Endothelial cell of umbilical vein (primary cell): Measurements from ENCODE around the gene GAL. TPM values are rescaled to one million over a fixed set of nuclear protein-coding genes. Genes with fewer than 3 reads are reported as not detected.

Experiments used
- BruUV-seq: library from RNA; stranded (reverse); fragments of 400-500 nt; replicated peaks from 2 replicates; lab custom pipeline; 2021; lab: Mats Ljungman, UMichigan
- CTCF ChIA-PET: fragments of 300-600, 350-600 bp; sonication (Branson Sonifier 250); formaldehyde crosslinking; loops from one replicate; lab custom pipeline; 2021; ENCODE audit warnings: antibody characterized with exemption, inconsistent platforms; lab: Charles Lee
- POLR2A ChIA-PET: fragments of 300-600, 350-600 bp; sonication (Branson Sonifier 250); formaldehyde crosslinking; loops from one replicate; lab custom pipeline; 2021; ENCODE audit warnings: antibody characterized with exemption, inconsistent platforms; lab: Charles Lee
- DNase-seq: peaks from one replicate; pipeline ENCODE4 v3.0.0-alpha.2; 2011; ENCODE audit warnings: low read depth, low spot score
- FAIRE-seq: peaks from 2 replicates; lab custom pipeline; 2011; peaks lifted over from hg19 to GRCh38; lab: Jason Lieb, UNC
- H2AFZ ChIP-seq: 2 replicates; pipeline ENCODE4 v1.6.0; 2012; ENCODE audit warnings: low read depth, low read length, control low read depth, inconsistent platforms
- H3K27ac ChIP-seq: 2 replicates; pipeline ENCODE4 v1.5.1; 2011; ENCODE audit warnings: low read depth, mild to moderate bottlenecking, control low read depth, low read length, moderate library complexity; ENCODE audit not compliant: insufficient read depth
- H3K27me3 ChIP-seq, 2 experiments: 2 replicates each; pipeline versions ENCODE4 v1.6.0 to v1.6.1; 2011; ENCODE audit warnings: low read length in 2 of 2, mixed read lengths in 1 of 2; ENCODE audit not compliant: control insufficient read depth in 2 of 2, insufficient read depth in 2 of 2
- H3K36me3 ChIP-seq, 2 experiments: 2 replicates in 1 of 2; 3 replicates in 1 of 2; pipeline ENCODE4 v1.5.1; 2011; ENCODE audit warnings: low read length in 2 of 2, mild to moderate bottlenecking in 1 of 2, moderate library complexity in 1 of 2; ENCODE audit not compliant: control insufficient read depth in 2 of 2, insufficient read depth in 2 of 2; ENCODE audit errors: extremely low read depth in 1 of 2
- H3K4me1 ChIP-seq: 3 replicates; pipeline ENCODE4 v1.5.1; 2011; ENCODE audit warnings: mild to moderate bottlenecking, low read length; ENCODE audit not compliant: control insufficient read depth, insufficient read depth; ENCODE audit errors: extremely low read depth
- H3K4me2 ChIP-seq: 2 replicates; pipeline ENCODE4 v1.6.1; 2011; ENCODE audit warnings: low read length, control low read depth, mixed read lengths; ENCODE audit not compliant: insufficient read depth
- H3K4me3 ChIP-seq, 3 experiments: fragments of 200-600 bp in 1 of 3; sonication (generic), shearing (Covaris generic) in 1 of 3; replicated peaks in 1 of 3; 2 replicates each; pipeline ENCODE4 v1.5.1; 2011 to 2016; ENCODE audit warnings: control low read depth in 3 of 3, low read length in 3 of 3, mild to moderate bottlenecking in 2 of 3, inconsistent platforms in 1 of 3, low read depth in 1 of 3, moderate library complexity in 1 of 3; ENCODE audit not compliant: insufficient read depth in 1 of 3
- H3K79me2 ChIP-seq: 2 replicates; pipeline ENCODE4 v1.6.0; 2012; ENCODE audit warnings: low read length, inconsistent platforms; ENCODE audit not compliant: control insufficient read depth, insufficient read depth
- H3K9ac ChIP-seq: replicated peaks from 2 replicates; pipeline ENCODE3; 2011; ENCODE audit warnings: low read length, control low read depth; ENCODE audit not compliant: insufficient read depth; ENCODE audit errors: extremely low read depth
- H3K9me1 ChIP-seq: replicated peaks from 3 replicates; pipeline ENCODE4 v1.6.0; 2011; ENCODE audit warnings: mild to moderate bottlenecking, low read length; ENCODE audit not compliant: control insufficient read depth, insufficient read depth; ENCODE audit errors: extremely low read depth
- H3K9me3 ChIP-seq: replicated peaks from 2 replicates; pipeline ENCODE4 v1.5.1; 2012; ENCODE audit warnings: low read length, inconsistent platforms; ENCODE audit not compliant: control insufficient read depth, insufficient read depth
- H4K20me1 ChIP-seq: replicated peaks from 2 replicates; pipeline ENCODE3; 2011; ENCODE audit warnings: mild to moderate bottlenecking, low read length; ENCODE audit not compliant: control insufficient read depth, insufficient read depth; ENCODE audit errors: extremely low read depth
- EZH2 ChIP-seq: IDR thresholded peaks from 2 replicates; pipeline ENCODE4 v1.6.1; 2012; ENCODE audit warnings: borderline replicate concordance, low read depth, mild to moderate bottlenecking, moderate library complexity, low read length, inconsistent platforms; ENCODE audit not compliant: severe bottlenecking
- FOS ChIP-seq: IDR thresholded peaks from 2 replicates; pipeline ENCODE4 v1.6.1; 2011; ENCODE audit warnings: mild to moderate bottlenecking, low read length, moderate library complexity, borderline replicate concordance; ENCODE audit not compliant: insufficient read depth
- GATA2 ChIP-seq: IDR thresholded peaks from 2 replicates; pipeline ENCODE4 v1.7.0; 2011; ENCODE audit warnings: low read depth, mild to moderate bottlenecking, moderate library complexity, mixed read lengths, low read length; ENCODE audit not compliant: insufficient read length, insufficient read depth
- JUN ChIP-seq: IDR thresholded peaks from 2 replicates; pipeline ENCODE4 v1.6.1; 2011; ENCODE audit warnings: borderline replicate concordance, low read depth; ENCODE audit not compliant: insufficient read length, insufficient read depth
- MAX ChIP-seq: IDR thresholded peaks from 2 replicates; pipeline ENCODE4 v1.6.1; 2011; ENCODE audit not compliant: insufficient read depth, insufficient read length
- MYC ChIP-seq: IDR thresholded peaks from one replicate; pipeline ENCODE4 v1.6.1; 2011; ENCODE audit warnings: mild to moderate bottlenecking, low read depth, low read length
- POLR2A ChIP-seq: IDR thresholded peaks from 2 replicates; pipeline ENCODE4 v1.6.1; 2012; ENCODE audit warnings: low read depth, mild to moderate bottlenecking, control low read depth, low read length
- POLR2AphosphoS5 ChIP-seq: IDR thresholded peaks from 2 replicates; pipeline ENCODE4 v1.6.1; 2012; ENCODE audit warnings: low read depth, mild to moderate bottlenecking, control low read depth, low read length, moderate library complexity; ENCODE audit not compliant: insufficient read depth
- dilution Hi-C: fragments of 300-500 bp; cut with MboI; formaldehyde crosslinking; loops from one replicate; pipeline ENCODE4 v1.15.0; 2019; ENCODE audit warnings: low sequenced_read_pairs; ENCODE audit not compliant: extremely low pct_ligation_motif_present
- intact Hi-C: fragments of 100-400 bp; cut with micrococcal nuclease; formaldehyde crosslinking; loops from one replicate; pipeline ENCODE4 v1.10.0; 2022
- polyA plus RNA-seq, 4 experiments: library from polyadenylated mRNA; depleted of rRNA in 3 of 4; stranded (reverse) in 3 of 4; unstranded in 1 of 4; fragments of >200 nt; gene quantifications; 2 replicates each; pipeline versions ENCODE4 v1.2.1 to v1.2.3, GENCODE V29; 2011 to 2012; ENCODE audit warnings: missing spikeins in 1 of 4
- total RNA-seq: library from RNA; stranded (reverse); gene quantifications from 2 replicates; pipeline ENCODE4 v1.2.3, GENCODE V29; 2021
- TF ChIP-seq, protein P1 (sequence below), 2 donors: IDR thresholded peaks; 1 replicate in 1 of 2; 2 replicates in 1 of 2; pipeline ENCODE4 v1.5.1; 2011; ENCODE audit warnings: low read length in 2 of 2, mild to moderate bottlenecking in 2 of 2, moderate library complexity in 2 of 2, control low read depth in 1 of 2, inconsistent platforms in 1 of 2, low read depth in 1 of 2; ENCODE audit not compliant: insufficient read depth in 1 of 2; ENCODE audit errors: extremely low read depth in 1 of 2

The GAL gene
- total and polyA plus RNA-seq, 2 donors (not counting 3 experiments of a cell fraction or from before 2014, with no cell fraction given) = 1.2 to 9.8 TPM

- Histone ChIP-seq H3K27ac (no peak overlapping the region), H4K20me1 (no peaks in the 10 kb centered on the region), H3K36me3 (no peaks in the 10 kb centered on the region), H3K79me2 (no peaks in the 10 kb centered on the region), H3K9me3 (no peaks in the 10 kb centered on the region), H3K4me1 (no peaks in the 10 kb centered on the region), H3K4me2 (no peak overlapping the region), H2AFZ (no peak overlapping the region), H3K4me3 (no peak overlapping the region), H3K27me3 (peaks cover 4 to 8% of the 10 kb centered on the region in 2 experiments), H3K9ac (no peak overlapping the region), H3K9me1 (no peaks in the 10 kb centered on the region)
- intact Hi-C loops (no loop called here), dilution Hi-C loops (no loop called here)
- DNase-seq = no peak
- POLR2A ChIA-PET = no interaction called here
- no TSS peak for BruUV-seq
- no peak for FAIRE-seq
- CTCF ChIA-PET = interaction anchor here (1.2 kb wide), 1 partner anchor 12 kb away, joined by 3 read pairs; no protein-coding TSS in a partner anchor
- TF ChIP-seq, protein P1, sequence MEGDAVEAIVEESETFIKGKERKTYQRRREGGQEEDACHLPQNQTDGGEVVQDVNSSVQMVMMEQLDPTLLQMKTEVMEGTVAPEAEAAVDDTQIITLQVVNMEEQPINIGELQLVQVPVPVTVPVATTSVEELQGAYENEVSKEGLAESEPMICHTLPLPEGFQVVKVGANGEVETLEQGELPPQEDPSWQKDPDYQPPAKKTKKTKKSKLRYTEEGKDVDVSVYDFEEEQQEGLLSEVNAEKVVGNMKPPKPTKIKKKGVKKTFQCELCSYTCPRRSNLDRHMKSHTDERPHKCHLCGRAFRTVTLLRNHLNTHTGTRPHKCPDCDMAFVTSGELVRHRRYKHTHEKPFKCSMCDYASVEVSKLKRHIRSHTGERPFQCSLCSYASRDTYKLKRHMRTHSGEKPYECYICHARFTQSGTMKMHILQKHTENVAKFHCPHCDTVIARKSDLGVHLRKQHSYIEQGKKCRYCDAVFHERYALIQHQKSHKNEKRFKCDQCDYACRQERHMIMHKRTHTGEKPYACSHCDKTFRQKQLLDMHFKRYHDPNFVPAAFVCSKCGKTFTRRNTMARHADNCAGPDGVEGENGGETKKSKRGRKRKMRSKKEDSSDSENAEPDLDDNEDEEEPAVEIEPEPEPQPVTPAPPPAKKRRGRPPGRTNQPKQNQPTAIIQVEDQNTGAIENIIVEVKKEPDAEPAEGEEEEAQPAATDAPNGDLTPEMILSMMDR (IDR thresholded peaks at IDR 0.05; ENCODE audit: extremely low read depth in 1 of 2, insufficient read depth in 1 of 2, low read depth in 1 of 2, low read length in 2 of 2) = no peak
- no peak for TF ChIP-seq JUN
- no peak for TF ChIP-seq EZH2
- TF ChIP-seq GATA2 = no peak
- no peak for TF ChIP-seq POLR2AphosphoS5
- TF ChIP-seq MAX = no peak
- TF ChIP-seq POLR2A = no peak
- TF ChIP-seq MYC = no peak
- no peak for TF ChIP-seq FOS
These were observed 26.8 kb downstream of the GAL start for GRCh38 chr11:68711114-68711513.
